NAMALWA (cell line): ENCODE measurements around the gene MEX3B.
"Not testable (repeated sequence)": the region's sequence is repeated elsewhere in the genome, so short reads cannot be mapped to it uniquely, and the experiment has no call there.

Experiments used
- DNase-seq: peaks from one replicate; pipeline ENCODE4 v3.0.0-alpha.2; 2015; ENCODE audit warnings: low spot score

The MEX3B gene

DNA sequence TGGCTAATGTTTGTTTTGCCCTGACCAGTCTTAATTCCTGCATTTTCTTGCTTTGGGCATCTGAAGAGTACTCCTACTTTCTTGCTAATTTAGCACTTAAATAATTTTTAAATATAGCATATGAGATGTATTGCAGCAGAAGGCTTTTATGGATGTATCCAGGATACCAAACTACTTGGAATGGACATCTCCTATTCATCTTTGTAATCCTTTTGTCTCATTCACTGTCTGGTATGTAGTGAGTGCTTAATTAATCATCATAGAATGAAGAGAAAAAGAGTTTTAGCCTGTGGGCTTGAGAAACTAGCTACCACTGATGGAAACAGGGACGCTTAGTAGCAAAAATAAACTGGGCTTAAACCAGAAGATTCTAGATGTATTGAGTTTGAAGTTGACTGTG lies 40.6 kb downstream of the MEX3B start:
- no peak for DNase-seq

DNA sequence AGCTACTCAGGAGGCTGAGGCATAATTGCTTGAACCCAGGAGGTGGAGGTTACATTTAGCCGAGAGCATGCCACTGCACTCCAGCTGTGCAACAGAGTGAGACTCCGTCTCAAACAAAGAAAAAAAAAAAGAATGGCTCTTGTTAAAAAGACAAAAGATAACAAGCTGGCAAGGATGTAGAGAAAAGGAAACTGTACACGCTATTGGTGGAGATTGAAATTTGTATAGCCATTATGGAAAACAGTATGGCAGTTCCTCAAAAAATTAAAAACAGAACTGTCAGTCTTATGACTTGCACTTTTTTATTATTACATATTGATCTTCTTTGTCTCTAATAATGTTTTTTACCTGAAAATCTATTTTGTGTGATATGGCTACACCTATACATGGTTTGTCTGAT lies 41.9 kb downstream of the MEX3B start:
- DNase-seq: no peak

DNA sequence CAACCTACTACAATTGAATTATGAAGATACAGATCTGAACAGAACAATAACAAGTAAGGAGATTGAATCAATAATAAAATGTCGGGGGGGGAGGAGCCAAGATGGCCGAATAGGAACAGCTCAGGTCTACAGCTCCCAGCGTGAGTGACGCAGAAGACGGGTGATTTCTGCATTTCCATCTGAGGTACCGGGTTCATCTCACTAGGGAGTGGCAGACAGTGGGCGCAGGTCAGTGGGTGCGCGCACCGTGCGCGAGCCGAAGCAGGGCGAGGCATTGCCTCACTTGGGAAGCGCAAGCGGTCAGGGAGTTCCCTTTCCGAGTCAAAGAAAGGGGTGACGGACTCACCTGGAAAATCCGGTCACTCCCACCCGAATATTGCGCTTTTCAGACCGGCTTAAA lies 50.7 kb downstream of the MEX3B start:
- not testable (repeated sequence) for DNase-seq

DNA sequence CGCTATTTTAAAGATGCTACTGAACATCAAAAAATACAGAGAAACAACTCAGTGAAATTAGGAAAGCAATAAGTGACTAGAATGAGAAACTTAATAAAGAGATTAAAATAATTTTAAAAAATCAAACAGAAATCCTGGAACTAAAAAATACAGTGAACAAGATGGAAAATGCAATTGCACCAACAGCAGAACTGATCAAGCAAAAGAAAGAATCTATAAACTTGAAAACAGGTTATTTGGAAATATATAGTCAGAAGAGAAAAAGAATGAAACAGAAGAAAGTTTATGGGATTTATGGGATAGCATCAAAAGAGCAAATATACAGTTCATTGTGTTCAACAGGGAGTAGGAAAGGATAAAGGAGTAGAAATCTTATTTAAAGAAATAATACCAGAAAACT lies 53.3 kb downstream of the MEX3B start:
- DNase-seq: no peak
